Activated CD4-positive, alpha-beta T cell treated with anti-CD3 and anti-CD28 coated beads, Interleukin-2, Interleukin-6, amounts not matched to agents 100 ng/mL and 50 ng/mL, durations not matched to agents 16 hours and 8 hours (primary cell): ENCODE data around the gene MUC6.

Experiments
- DNase-seq: peaks from one replicate; pipeline ENCODE4 v3.0.0-alpha.2; 2020

MUC6 gene

GRCh38 chr11:1072821-1073231, 36.3 kb upstream of the MUC6 start:
- DNase-seq, result no peak

- DNase-seq, result no peak
Observed at GRCh38 chr11:1072116-1072820, 35.8 kb upstream of the MUC6 start.

- DNase-seq, result no peak
Observed at GRCh38 chr11:1071571-1072115, 35.1 kb upstream of the MUC6 start.

GRCh38 chr11:1070594-1071462, 34.3 kb upstream of the MUC6 start:
- no peak for DNase-seq

- no peak for DNase-seq
Observed at GRCh38 chr11:1069740-1070139, 33.2 kb upstream of the MUC6 start.

- DNase-seq, result no peak
Observed at GRCh38 chr11:1067812-1068496, 31.4 kb upstream of the MUC6 start.

- DNase-seq, result no peak
Observed at GRCh38 chr11:1064167-1064566, 27.6 kb upstream of the MUC6 start.

- DNase-seq, result no peak
Observed at GRCh38 chr11:1062075-1062820, 25.7 kb upstream of the MUC6 start.

GRCh38 chr11:1060852-1061616, 24.5 kb upstream of the MUC6 start:
- DNase-seq, result no peak

- DNase-seq, result no peak
Observed at GRCh38 chr11:1060410-1060809, 23.9 kb upstream of the MUC6 start.

GRCh38 chr11:1059759-1060158, 23.2 kb upstream of the MUC6 start:
- DNase-seq, result no peak

GRCh38 chr11:1057806-1058205, 21.3 kb upstream of the MUC6 start:
- no peak for DNase-seq

- no peak for DNase-seq
Observed at GRCh38 chr11:1055990-1056771, 19.7 kb upstream of the MUC6 start.

GRCh38 chr11:1055109-1055703, 18.7 kb upstream of the MUC6 start:
- DNase-seq, result no peak

- no peak for DNase-seq
Observed at GRCh38 chr11:1054143-1055108, 17.9 kb upstream of the MUC6 start.

GRCh38 chr11:1053121-1053901, 16.8 kb upstream of the MUC6 start:
- DNase-seq, result no peak

GRCh38 chr11:1052133-1053011, 15.9 kb upstream of the MUC6 start:
- DNase-seq, result no peak
